ENCODE measurements around the gene RNU7-1.

The RNU7-1 gene

DNA sequence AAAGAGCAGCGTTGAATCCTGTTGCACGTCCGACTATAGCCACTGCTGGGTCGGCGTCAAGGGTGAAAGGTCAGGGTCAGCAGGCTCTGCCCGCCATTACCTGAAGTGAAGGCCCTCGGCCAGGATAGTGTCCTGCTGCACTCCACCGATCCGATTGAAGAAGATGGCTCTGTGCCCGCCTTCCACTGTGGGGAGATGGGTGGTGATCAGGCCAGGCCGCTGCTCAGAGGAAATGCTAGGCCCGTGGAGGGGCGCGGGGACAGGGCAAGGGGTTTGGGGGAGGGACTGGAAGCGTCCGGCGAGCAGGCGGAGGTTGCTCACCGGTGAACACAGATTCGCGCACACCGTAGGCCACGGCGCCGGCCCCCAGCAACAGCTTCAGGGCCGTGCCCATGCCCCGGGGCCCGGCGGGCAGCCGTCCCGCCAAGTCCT lies 26.5 kb downstream of the RNU7-1 start:
- DNase-seq, result peak; percentile 37
- peaks cover 27% of the 10 kb centered on the region for H3K79me1 ChIP-seq (ENCODE audit: low read length)
- peak overlapping the region; percentile 83 for H3K4ac ChIP-seq (ENCODE audit: low read depth, low read length)
- H3K27me3 ChIP-seq (ENCODE audit: insufficient read depth, low read length, poor library complexity), result no peaks in the 10 kb centered on the region
- H3K18ac ChIP-seq (ENCODE audit: low read length), result peak overlapping the region; percentile 24
- H3K4me1 ChIP-seq (ENCODE audit: control insufficient read depth, low read depth, low read length), result peaks cover 2% of the 10 kb centered on the region
- H2AK5ac ChIP-seq (ENCODE audit: low read length), result no peak overlapping the region
- peaks cover 18% of the 10 kb centered on the region for H3K36me3 ChIP-seq (ENCODE audit: control insufficient read depth, insufficient read depth, low read length)
- H2BK15ac ChIP-seq (replicated peaks; ENCODE audit: low read depth), result no peak overlapping the region
- peak overlapping the region; percentile 98 for H3K56ac ChIP-seq (ENCODE audit: low read length)
- peak overlapping the region; percentile 91 for H3K9ac ChIP-seq (ENCODE audit: low read length)
- peak overlapping the region; percentile 71 for H3K4me3 ChIP-seq (ENCODE audit: low read length)
- no peak overlapping the region for H4K8ac ChIP-seq (ENCODE audit: low read depth, low read length)
- no peak overlapping the region for H4K5ac ChIP-seq (ENCODE audit: low read length)
- H3K79me2 ChIP-seq (ENCODE audit: control insufficient read depth, insufficient read depth, low read length), result peaks cover 36% of the 10 kb centered on the region
- peak overlapping the region; percentile 97 for H3K4me2 ChIP-seq (ENCODE audit: low read length)
- no CpG with 5 or more reads among the region's 31 CpGs for WGBS (ENCODE audit: extremely low coverage, insufficient coverage, low lambda C conversion rate)
- no peak overlapping the region for H3K23ac ChIP-seq (ENCODE audit: low read length)
- H3K27ac ChIP-seq (ENCODE audit: low read depth, low read length), result peak overlapping the region; percentile 28
- H2BK5ac ChIP-seq (ENCODE audit: low read length), result no peak overlapping the region
- H2BK120ac ChIP-seq (ENCODE audit: low read depth, low read length), result no peak overlapping the region

DNA sequence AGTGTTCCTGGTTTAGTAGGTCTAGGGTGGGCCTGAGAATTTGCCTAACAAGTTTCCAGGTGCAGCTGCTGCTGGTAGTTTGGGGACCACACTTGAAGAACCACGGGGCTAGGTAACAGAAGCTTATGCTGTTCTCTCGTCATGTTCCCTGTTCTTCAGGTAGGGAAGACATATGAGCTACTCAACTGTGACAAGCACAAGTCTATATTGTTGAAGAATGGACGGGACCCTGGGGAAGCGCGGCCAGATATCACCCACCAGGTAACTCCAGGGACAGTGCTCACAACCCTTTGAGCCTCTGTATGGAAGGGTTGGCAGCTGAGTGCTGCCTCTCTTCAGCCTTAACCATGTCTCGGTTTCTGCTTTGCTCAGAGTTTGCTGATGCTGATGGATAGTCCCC lies 30.6 kb downstream of the RNU7-1 start:
- no peak overlapping the region for H2BK5ac ChIP-seq (ENCODE audit: low read length)
- H3K4me3 ChIP-seq (ENCODE audit: low read length), result no peak overlapping the region
- H3K56ac ChIP-seq (ENCODE audit: low read length), result no peak overlapping the region
- H3K4me1 ChIP-seq (ENCODE audit: control insufficient read depth, low read depth, low read length), result peaks cover 2% of the 10 kb centered on the region
- no peak overlapping the region for H3K27ac ChIP-seq (ENCODE audit: low read depth, low read length)
- no peak overlapping the region for H2BK15ac ChIP-seq (replicated peaks; ENCODE audit: low read depth)
- peaks cover 11% of the 10 kb centered on the region for H3K36me3 ChIP-seq (ENCODE audit: control insufficient read depth, insufficient read depth, low read length)
- no peak overlapping the region for H2BK120ac ChIP-seq (ENCODE audit: low read depth, low read length)
- no peaks in the 10 kb centered on the region for H3K27me3 ChIP-seq (ENCODE audit: insufficient read depth, low read length, poor library complexity)
- no peak overlapping the region for H3K18ac ChIP-seq (ENCODE audit: low read length)
- DNase-seq, result no peak
- no peak overlapping the region for H4K8ac ChIP-seq (ENCODE audit: low read depth, low read length)
- no peak overlapping the region for H3K9ac ChIP-seq (ENCODE audit: low read length)
- no peak overlapping the region for H2AK5ac ChIP-seq (ENCODE audit: low read length)
- no CpG with 5 or more reads among the region's 6 CpGs for WGBS (ENCODE audit: extremely low coverage, insufficient coverage, low lambda C conversion rate)
- no peak overlapping the region for H3K23ac ChIP-seq (ENCODE audit: low read length)
- H3K79me2 ChIP-seq (ENCODE audit: control insufficient read depth, insufficient read depth, low read length), result peaks cover 22% of the 10 kb centered on the region
- H3K4me2 ChIP-seq (ENCODE audit: low read length), result no peak overlapping the region
- H4K5ac ChIP-seq (ENCODE audit: low read length), result no peak overlapping the region
- peaks cover 12% of the 10 kb centered on the region for H3K79me1 ChIP-seq (ENCODE audit: low read length)
- no peak overlapping the region for H3K4ac ChIP-seq (ENCODE audit: low read depth, low read length)

DNA sequence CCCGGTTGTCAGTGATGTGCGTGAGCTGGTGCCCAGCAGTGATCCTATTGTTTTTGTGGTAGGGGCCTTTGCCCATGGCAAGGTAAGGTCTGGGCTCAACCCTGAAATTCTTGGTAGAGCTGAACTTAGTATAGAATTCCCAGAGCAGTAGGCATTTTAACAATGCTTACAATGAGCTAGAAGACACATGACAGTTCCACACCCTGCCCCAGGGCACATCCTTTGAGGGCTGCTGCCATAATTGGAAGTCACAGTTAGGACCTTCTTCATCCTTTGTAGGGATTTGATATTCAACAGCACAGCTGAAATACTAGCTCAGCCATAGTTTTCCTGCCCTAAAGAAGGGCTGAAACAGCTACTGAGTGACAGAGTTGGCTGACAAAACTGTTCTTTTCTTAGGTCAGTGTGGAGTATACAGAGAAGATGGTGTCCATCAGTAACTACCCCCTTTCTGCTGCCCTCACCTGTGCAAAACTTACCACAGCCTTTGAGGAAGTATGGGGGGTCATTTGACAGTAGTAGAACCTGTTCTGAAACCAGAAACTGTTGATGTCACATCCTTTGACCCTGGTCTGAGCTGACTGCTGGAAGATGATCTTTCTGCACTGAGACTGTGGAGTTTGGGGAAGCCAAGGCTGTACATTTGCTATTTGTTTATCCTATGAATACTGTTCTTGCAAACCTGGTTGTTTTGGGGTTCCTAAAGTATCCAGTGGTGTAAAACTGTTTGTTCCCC lies 31.8 kb downstream of the RNU7-1 start:
- Histone ChIP-seq H3K27me3 (ENCODE audit: insufficient read depth, low read length, poor library complexity) (no peaks in the 10 kb centered on the region), H3K4ac (ENCODE audit: low read depth, low read length) (no peak overlapping the region), H4K8ac (ENCODE audit: low read depth, low read length) (no peak overlapping the region), H2BK5ac (ENCODE audit: low read length) (no peak overlapping the region), H3K56ac (ENCODE audit: low read length) (no peak overlapping the region), H3K79me2 (ENCODE audit: control insufficient read depth, insufficient read depth, low read length) (peaks cover 14% of the 10 kb centered on the region), H3K4me3 (ENCODE audit: low read length) (no peak overlapping the region), H3K9ac (ENCODE audit: low read length) (no peak overlapping the region), H3K4me1 (ENCODE audit: control insufficient read depth, low read depth, low read length) (no peaks in the 10 kb centered on the region), H3K4me2 (ENCODE audit: low read length) (no peak overlapping the region), H3K27ac (ENCODE audit: low read depth, low read length) (no peak overlapping the region), H3K23ac (ENCODE audit: low read length) (no peak overlapping the region), H4K5ac (ENCODE audit: low read length) (no peak overlapping the region), H3K18ac (ENCODE audit: low read length) (no peak overlapping the region), H2AK5ac (ENCODE audit: low read length) (no peak overlapping the region), H2BK15ac (replicated peaks; ENCODE audit: low read depth) (no peak overlapping the region), H3K36me3 (ENCODE audit: control insufficient read depth, insufficient read depth, low read length) (peaks cover 11% of the 10 kb centered on the region), H2BK120ac (ENCODE audit: low read depth, low read length) (no peak overlapping the region), H3K79me1 (ENCODE audit: low read length) (peaks cover 10% of the 10 kb centered on the region)
- DNase-seq, result no peak
- no CpG with 5 or more reads among the region's 2 CpGs for WGBS (ENCODE audit: extremely low coverage, insufficient coverage, low lambda C conversion rate)

DNA sequence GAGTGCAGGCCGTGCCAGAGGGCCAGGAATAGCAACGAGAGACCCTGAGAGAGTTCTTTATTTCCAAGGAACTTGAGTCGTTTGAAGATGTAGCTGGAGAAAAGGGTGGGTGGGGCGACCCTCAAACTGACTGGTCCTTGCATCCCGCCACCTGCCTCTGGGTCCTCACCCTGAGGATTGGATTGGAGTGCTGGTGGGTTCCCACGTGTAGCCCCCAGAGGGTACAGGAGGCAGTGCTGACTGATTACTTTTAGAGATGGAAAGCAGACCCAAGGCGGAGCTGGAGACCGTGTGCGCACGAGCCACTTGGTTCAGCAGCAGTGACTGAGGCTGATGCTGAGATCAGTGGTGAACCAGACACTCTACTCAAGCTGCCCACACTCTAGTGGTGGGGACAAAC lies 34.0 kb downstream of the RNU7-1 start:
- no peak overlapping the region for H2BK120ac ChIP-seq (ENCODE audit: low read depth, low read length)
- H2AK5ac ChIP-seq (ENCODE audit: low read length), result no peak overlapping the region
- H3K27me3 ChIP-seq (ENCODE audit: insufficient read depth, low read length, poor library complexity), result no peaks in the 10 kb centered on the region
- H3K36me3 ChIP-seq (ENCODE audit: control insufficient read depth, insufficient read depth, low read length), result peaks cover 11% of the 10 kb centered on the region
- no peak overlapping the region for H3K4me2 ChIP-seq (ENCODE audit: low read length)
- no peak overlapping the region for H3K9ac ChIP-seq (ENCODE audit: low read length)
- H3K18ac ChIP-seq (ENCODE audit: low read length), result no peak overlapping the region
- H3K4me3 ChIP-seq (ENCODE audit: low read length), result no peak overlapping the region
- H3K4ac ChIP-seq (ENCODE audit: low read depth, low read length), result no peak overlapping the region
- no CpG with 5 or more reads among the region's 10 CpGs for WGBS (ENCODE audit: extremely low coverage, insufficient coverage, low lambda C conversion rate)
- no peak overlapping the region for H3K56ac ChIP-seq (ENCODE audit: low read length)
- DNase-seq, result no peak
- H3K23ac ChIP-seq (ENCODE audit: low read length), result no peak overlapping the region
- no peaks in the 10 kb centered on the region for H3K4me1 ChIP-seq (ENCODE audit: control insufficient read depth, low read depth, low read length)
- no peak overlapping the region for H2BK5ac ChIP-seq (ENCODE audit: low read length)
- H4K5ac ChIP-seq (ENCODE audit: low read length), result no peak overlapping the region
- H4K8ac ChIP-seq (ENCODE audit: low read depth, low read length), result no peak overlapping the region
- H3K79me2 ChIP-seq (ENCODE audit: control insufficient read depth, insufficient read depth, low read length), result no peaks in the 10 kb centered on the region
- H3K27ac ChIP-seq (ENCODE audit: low read depth, low read length), result no peak overlapping the region
- H3K79me1 ChIP-seq (ENCODE audit: low read length), result peaks cover 4% of the 10 kb centered on the region
- no peak overlapping the region for H2BK15ac ChIP-seq (replicated peaks; ENCODE audit: low read depth)

DNA sequence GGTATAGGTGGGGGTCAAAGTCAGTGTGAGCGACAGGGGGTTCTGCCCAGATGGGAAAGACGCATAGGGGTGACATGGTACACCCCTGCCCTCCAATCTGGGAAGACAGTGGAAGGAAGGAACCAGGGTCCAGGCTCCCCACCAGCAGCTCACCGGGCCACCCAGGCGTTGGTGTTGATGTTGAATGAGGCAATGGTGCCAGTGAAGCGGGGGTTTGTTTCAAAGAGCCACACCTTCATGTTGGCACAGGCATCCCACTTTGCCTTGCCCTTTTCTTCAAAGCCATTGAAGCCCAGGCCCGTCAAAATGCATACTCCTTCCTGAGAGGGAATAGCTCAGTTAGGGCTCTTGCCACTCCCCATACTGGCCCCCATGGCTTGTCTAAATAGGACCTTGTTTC lies 34.6 kb downstream of the RNU7-1 start:
- Histone ChIP-seq H3K4me2 (ENCODE audit: low read length) (no peak overlapping the region), H3K27me3 (ENCODE audit: insufficient read depth, low read length, poor library complexity) (no peaks in the 10 kb centered on the region), H3K79me1 (ENCODE audit: low read length) (peaks cover 4% of the 10 kb centered on the region), H3K36me3 (ENCODE audit: control insufficient read depth, insufficient read depth, low read length) (peaks cover 11% of the 10 kb centered on the region), H3K27ac (ENCODE audit: low read depth, low read length) (no peak overlapping the region), H3K23ac (ENCODE audit: low read length) (no peak overlapping the region), H2AK5ac (ENCODE audit: low read length) (no peak overlapping the region), H3K4ac (ENCODE audit: low read depth, low read length) (no peak overlapping the region), H3K56ac (ENCODE audit: low read length) (no peak overlapping the region), H3K18ac (ENCODE audit: low read length) (no peak overlapping the region), H3K4me1 (ENCODE audit: control insufficient read depth, low read depth, low read length) (no peaks in the 10 kb centered on the region), H2BK5ac (ENCODE audit: low read length) (no peak overlapping the region), H3K4me3 (ENCODE audit: low read length) (no peak overlapping the region), H3K9ac (ENCODE audit: low read length) (no peak overlapping the region), H3K79me2 (ENCODE audit: control insufficient read depth, insufficient read depth, low read length) (no peaks in the 10 kb centered on the region), H2BK15ac (replicated peaks; ENCODE audit: low read depth) (no peak overlapping the region), H2BK120ac (ENCODE audit: low read depth, low read length) (no peak overlapping the region), H4K8ac (ENCODE audit: low read depth, low read length) (no peak overlapping the region), H4K5ac (ENCODE audit: low read length) (no peak overlapping the region)
- WGBS (ENCODE audit: extremely low coverage, insufficient coverage, low lambda C conversion rate), result no CpG with 5 or more reads among the region's 6 CpGs
- no peak for DNase-seq

DNA sequence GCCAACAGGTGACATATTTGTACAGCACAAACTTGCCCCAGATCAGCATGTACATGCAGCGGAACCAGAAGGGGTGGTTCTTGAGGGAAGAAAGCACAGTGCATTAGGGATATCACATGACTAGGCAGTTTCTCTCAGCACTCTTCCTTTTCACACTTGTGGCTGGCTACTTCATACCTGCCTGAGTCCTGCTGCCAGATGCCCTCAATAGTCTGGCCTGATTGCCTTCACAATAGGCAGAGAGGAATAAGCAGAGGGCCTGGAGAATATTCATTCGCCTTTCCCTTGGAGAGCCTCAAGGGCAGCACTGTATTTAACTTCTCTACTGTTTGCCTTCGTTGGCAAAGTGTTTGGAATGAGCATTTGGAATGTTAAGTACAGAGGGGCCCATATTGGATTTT lies 35.0 kb downstream of the RNU7-1 start:
- Histone ChIP-seq H3K4me2 (ENCODE audit: low read length) (no peak overlapping the region), H3K4ac (ENCODE audit: low read depth, low read length) (no peak overlapping the region), H3K79me2 (ENCODE audit: control insufficient read depth, insufficient read depth, low read length) (no peaks in the 10 kb centered on the region), H3K56ac (ENCODE audit: low read length) (no peak overlapping the region), H3K79me1 (ENCODE audit: low read length) (peaks cover 4% of the 10 kb centered on the region), H3K23ac (ENCODE audit: low read length) (no peak overlapping the region), H3K4me3 (ENCODE audit: low read length) (no peak overlapping the region), H3K27me3 (ENCODE audit: insufficient read depth, low read length, poor library complexity) (no peaks in the 10 kb centered on the region), H3K9ac (ENCODE audit: low read length) (no peak overlapping the region), H2BK120ac (ENCODE audit: low read depth, low read length) (no peak overlapping the region), H4K5ac (ENCODE audit: low read length) (no peak overlapping the region), H3K18ac (ENCODE audit: low read length) (no peak overlapping the region), H2BK15ac (replicated peaks; ENCODE audit: low read depth) (no peak overlapping the region), H2BK5ac (ENCODE audit: low read length) (no peak overlapping the region), H2AK5ac (ENCODE audit: low read length) (no peak overlapping the region), H3K4me1 (ENCODE audit: control insufficient read depth, low read depth, low read length) (no peaks in the 10 kb centered on the region), H3K36me3 (ENCODE audit: control insufficient read depth, insufficient read depth, low read length) (peaks cover 11% of the 10 kb centered on the region), H4K8ac (ENCODE audit: low read depth, low read length) (no peak overlapping the region), H3K27ac (ENCODE audit: low read depth, low read length) (no peak overlapping the region)
- DNase-seq, result no peak
- WGBS (ENCODE audit: extremely low coverage, insufficient coverage, low lambda C conversion rate), result no CpG with 5 or more reads among the region's 3 CpGs
